ENCODE measurements around the gene PPP2R5B. TPM values are rescaled to one million over a fixed set of nuclear protein-coding genes. Genes with fewer than 3 reads are reported as not detected.

PPP2R5B gene
- total and polyA plus RNA-seq, 8 donors, result 6.3 to 24.2 (median 12.1) TPM

GRCh38 chr11:64898541-64898940 is 25.9 kb upstream of the PPP2R5B start:
- H3K9me3 ChIP-seq, result no peaks in the 10 kb centered on the region
- peaks cover 6 to 8% (median 7%) of the 10 kb centered on the region in 3 donors for H3K4me1 ChIP-seq
- no peak overlapping the region for H3K4me3 ChIP-seq
- ATAC-seq (no peak), DNase-seq (peak in 2 of 6 donors; percentile 23 to 74), FAIRE-seq (no peak)
- no peaks in the 10 kb centered on the region for H3K27me3 ChIP-seq
- TF ChIP-seq, protein P1, sequence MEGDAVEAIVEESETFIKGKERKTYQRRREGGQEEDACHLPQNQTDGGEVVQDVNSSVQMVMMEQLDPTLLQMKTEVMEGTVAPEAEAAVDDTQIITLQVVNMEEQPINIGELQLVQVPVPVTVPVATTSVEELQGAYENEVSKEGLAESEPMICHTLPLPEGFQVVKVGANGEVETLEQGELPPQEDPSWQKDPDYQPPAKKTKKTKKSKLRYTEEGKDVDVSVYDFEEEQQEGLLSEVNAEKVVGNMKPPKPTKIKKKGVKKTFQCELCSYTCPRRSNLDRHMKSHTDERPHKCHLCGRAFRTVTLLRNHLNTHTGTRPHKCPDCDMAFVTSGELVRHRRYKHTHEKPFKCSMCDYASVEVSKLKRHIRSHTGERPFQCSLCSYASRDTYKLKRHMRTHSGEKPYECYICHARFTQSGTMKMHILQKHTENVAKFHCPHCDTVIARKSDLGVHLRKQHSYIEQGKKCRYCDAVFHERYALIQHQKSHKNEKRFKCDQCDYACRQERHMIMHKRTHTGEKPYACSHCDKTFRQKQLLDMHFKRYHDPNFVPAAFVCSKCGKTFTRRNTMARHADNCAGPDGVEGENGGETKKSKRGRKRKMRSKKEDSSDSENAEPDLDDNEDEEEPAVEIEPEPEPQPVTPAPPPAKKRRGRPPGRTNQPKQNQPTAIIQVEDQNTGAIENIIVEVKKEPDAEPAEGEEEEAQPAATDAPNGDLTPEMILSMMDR (IDR thresholded peaks at IDR 0.05), result no peak
- intact Hi-C loops (cut with DNase I), result loop anchor here in 2 of 3 donors (5.0 to 10.0 kb wide), 3 partner anchors 51 to 114 kb away; no protein-coding TSS in a partner anchor
- H3K36me3 ChIP-seq, result peaks cover 5 to 34% (median 17%) of the 10 kb centered on the region in 3 donors
- 94 to 95% methylated on average over 19 of the region's 19 CpGs for WGBS, 2 donors
- no peak overlapping the region for H3K27ac ChIP-seq

DNA sequence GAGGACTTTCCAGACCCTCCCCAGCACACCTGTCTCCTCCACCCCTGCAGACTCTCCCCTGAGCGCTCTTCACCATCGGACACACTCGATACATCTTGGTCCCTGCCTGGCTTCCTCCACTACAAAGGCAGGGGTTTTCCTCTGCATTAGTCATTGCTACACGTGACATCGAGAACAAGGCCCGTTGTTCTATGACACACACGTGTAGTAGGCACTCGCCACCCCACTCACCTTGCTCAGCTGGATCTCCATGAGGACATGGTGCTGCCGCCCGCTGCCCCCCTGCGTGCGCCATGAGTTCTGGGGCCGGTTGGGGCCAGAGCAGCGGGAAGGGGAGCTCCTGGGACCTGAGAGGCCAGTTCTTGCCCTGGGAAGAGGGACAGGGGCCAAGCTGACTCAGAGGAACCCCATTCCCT is 24.2 kb upstream of the PPP2R5B start:
- no peak overlapping the region for H3K27ac ChIP-seq
- 87 to 88% methylated on average over 14 of the region's 14 CpGs for WGBS, 2 donors
- H3K9me3 ChIP-seq, result no peaks in the 10 kb centered on the region
- ATAC-seq (peak in 3 of 4 donors; percentile 49 to 55 (median 54)), DNase-seq (peak in 2 of 6 donors; percentile 31 to 46), FAIRE-seq (no peak)
- H3K36me3 ChIP-seq, result peaks cover 5 to 35% (median 21%) of the 10 kb centered on the region in 3 donors
- H3K4me1 ChIP-seq, result no peaks in the 10 kb centered on the region
- intact Hi-C loops (cut with DNase I), result no loop called here
- no peaks in the 10 kb centered on the region for H3K27me3 ChIP-seq
- no peak overlapping the region for H3K4me3 ChIP-seq
- TF ChIP-seq, protein P1 (IDR thresholded peaks at IDR 0.05), result no peak

GRCh38 chr11:64900774-64901173 is 23.7 kb upstream of the PPP2R5B start:
- FAIRE-seq (no peak), ATAC-seq (no peak), DNase-seq (peak in 1 of 6 donors; percentile 53)
- H3K4me1 ChIP-seq, result no peaks in the 10 kb centered on the region
- intact Hi-C loops (cut with DNase I), result no loop called here
- H3K27ac ChIP-seq, result no peak overlapping the region
- TF ChIP-seq, protein P1 (IDR thresholded peaks at IDR 0.05), result no peak
- H3K9me3 ChIP-seq, result no peaks in the 10 kb centered on the region
- no peak overlapping the region for H3K4me3 ChIP-seq
- H3K36me3 ChIP-seq, result peaks cover 6 to 40% (median 26%) of the 10 kb centered on the region in 3 donors
- 95% methylated on average over 17 of the region's 17 CpGs for WGBS, 2 donors
- no peaks in the 10 kb centered on the region for H3K27me3 ChIP-seq

GRCh38 chr11:64902102-64902900 is 22.2 kb upstream of the PPP2R5B start:
- FAIRE-seq, result no peak
- Histone ChIP-seq H3K36me3 (peaks cover 12 to 44% (median 33%) of the 10 kb centered on the region in 3 donors), H3K4me1 (no peaks in the 10 kb centered on the region)

More at GRCh38 chr11:64902102-64902900, 22.2 kb upstream of the PPP2R5B start:
- Histone ChIP-seq H3K4me3 (no peak overlapping the region), H3K9me3 (no peaks in the 10 kb centered on the region), H3K27ac (no peak overlapping the region), H3K27me3 (no peaks in the 10 kb centered on the region)
- DNase-seq (peak in 2 of 6 donors; percentile 30 to 74), ATAC-seq (no peak)
- TF ChIP-seq, protein P1 (IDR thresholded peaks at IDR 0.05), result no peak
- intact Hi-C loops (cut with DNase I), result no loop called here
- WGBS, 2 donors, result 89 to 92% methylated on average over 30 of the region's 30 CpGs
